ENCODE data around the gene KLHL33. TPM values are rescaled to one million over a fixed set of nuclear protein-coding genes. Genes with fewer than 3 reads are reported as not detected.

KLHL33 gene
- total and polyA plus RNA-seq, 2 experiments from 2014 or later, result 0.05 TPM; not detected in 1

DNA sequence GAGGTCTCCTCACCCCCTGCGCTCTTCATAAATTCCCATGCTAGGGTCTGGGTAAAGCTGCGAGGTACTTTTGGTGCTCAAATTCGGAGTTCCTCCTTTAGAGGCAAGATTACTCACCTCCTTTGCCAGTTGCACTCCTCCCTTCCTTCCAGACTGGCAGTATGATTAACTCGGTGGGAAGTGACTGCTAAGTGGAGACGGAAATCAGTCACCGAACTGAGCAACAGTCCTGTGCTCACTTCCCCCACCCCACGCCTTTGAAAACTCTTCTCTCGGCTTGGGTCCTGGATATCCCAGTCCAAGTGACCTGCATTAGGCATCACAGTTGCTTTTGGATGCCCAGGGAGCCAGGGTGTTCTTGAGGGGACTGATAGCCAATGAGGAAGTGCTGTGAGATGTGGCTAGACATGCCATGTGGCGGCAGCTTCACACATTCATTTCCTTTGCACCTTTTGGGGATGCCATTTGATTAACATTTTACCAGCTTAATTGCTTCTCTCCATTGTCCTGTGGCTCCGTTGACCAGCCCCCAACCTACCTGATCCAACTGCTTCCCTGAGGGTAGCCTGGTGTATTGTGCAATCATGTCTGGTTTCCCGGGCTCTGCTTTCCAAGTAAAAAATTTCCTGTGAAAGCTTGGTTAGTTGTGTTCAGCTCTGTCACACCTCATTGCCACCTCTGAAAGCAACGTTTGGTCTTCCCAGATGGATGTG lies 34.1 kb upstream of the KLHL33 start:
- Histone ChIP-seq H3K79me2 (peaks cover 33% of the 10 kb centered on the region), H3K4me1 (ENCODE audit: insufficient read depth) (peaks cover 9% of the 10 kb centered on the region)
- peak; percentile 46 for DNase-seq (ENCODE audit: low spot score)

DNA sequence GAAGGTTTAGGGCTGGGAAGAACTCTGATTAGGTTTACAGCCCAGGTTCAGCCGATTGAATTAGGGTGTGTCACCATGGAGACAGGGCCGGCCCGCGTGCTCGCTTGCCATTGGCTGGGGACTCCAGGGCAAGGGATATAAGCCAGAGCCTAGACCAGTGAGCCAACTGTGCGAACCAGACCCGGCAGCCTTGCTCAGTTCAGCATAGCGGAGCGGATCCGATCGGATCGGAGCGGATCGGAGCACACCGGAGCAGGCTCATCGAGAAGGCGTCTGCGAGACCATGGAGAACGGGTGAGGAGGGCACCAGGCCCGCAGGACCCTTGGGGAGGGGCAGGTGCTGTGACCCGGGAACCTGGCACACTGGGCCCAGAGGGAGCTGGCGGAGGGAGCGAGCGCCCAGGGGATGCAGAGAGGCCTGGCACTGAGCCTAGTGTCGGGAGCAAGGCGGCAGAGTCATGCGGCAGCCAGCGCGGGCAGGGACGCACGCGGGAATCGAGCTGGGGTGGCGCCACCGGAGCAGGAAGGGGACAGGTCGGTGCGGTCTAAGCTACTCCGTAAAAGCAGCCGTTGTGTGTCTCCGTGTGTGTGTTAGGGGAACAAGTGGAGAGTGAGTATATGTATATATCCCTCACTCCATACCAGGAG lies 33.4 kb upstream of the KLHL33 start, which contains the start of gene PNP:
TSS of gene PNP (plus strand) at position 165 of the 648 bp plus-strand sequence. CDS start at position 284, 119 bp downstream.
- peaks cover 9% of the 10 kb centered on the region for H3K4me1 ChIP-seq (ENCODE audit: insufficient read depth)
- WGBS (ENCODE audit: low lambda C conversion rate, missing lambda C conversion rate), result 2% methylated on average over 39 of the region's 40 CpGs
- H3K79me2 ChIP-seq, result peaks cover 31% of the 10 kb centered on the region

More for the DNA sequence above, 34.1 kb upstream of the KLHL33 start:
- Histone ChIP-seq H3K27ac (peak overlapping the region; percentile 89), H3K36me3 (replicated peaks; ENCODE audit: insufficient read depth, low read depth) (no peaks in the 10 kb centered on the region), H3K9me3 (ENCODE audit: low read depth) (no peaks in the 10 kb centered on the region), H2AFZ (peak overlapping the region; percentile 55), H3K4me2 (peak overlapping the region; percentile 94), H3K4me3 (peak overlapping the region; percentile 65), H3K27me3 (no peaks in the 10 kb centered on the region), H3K9me2 (replicated peaks; ENCODE audit: insufficient read depth) (no peaks in the 10 kb centered on the region), H4K20me1 (ENCODE audit: insufficient read depth, poor library complexity, severe bottlenecking) (no peaks in the 10 kb centered on the region)
- WGBS (ENCODE audit: low lambda C conversion rate, missing lambda C conversion rate), result under 1% methylated on average over 12 of the region's 12 CpGs
- TF ChIP-seq, protein P1, sequence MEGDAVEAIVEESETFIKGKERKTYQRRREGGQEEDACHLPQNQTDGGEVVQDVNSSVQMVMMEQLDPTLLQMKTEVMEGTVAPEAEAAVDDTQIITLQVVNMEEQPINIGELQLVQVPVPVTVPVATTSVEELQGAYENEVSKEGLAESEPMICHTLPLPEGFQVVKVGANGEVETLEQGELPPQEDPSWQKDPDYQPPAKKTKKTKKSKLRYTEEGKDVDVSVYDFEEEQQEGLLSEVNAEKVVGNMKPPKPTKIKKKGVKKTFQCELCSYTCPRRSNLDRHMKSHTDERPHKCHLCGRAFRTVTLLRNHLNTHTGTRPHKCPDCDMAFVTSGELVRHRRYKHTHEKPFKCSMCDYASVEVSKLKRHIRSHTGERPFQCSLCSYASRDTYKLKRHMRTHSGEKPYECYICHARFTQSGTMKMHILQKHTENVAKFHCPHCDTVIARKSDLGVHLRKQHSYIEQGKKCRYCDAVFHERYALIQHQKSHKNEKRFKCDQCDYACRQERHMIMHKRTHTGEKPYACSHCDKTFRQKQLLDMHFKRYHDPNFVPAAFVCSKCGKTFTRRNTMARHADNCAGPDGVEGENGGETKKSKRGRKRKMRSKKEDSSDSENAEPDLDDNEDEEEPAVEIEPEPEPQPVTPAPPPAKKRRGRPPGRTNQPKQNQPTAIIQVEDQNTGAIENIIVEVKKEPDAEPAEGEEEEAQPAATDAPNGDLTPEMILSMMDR (IDR thresholded peaks at IDR 0.05; ENCODE audit: poor library complexity), result no peak
- no peak for TF ChIP-seq EZH2 (IDR thresholded peaks at IDR 0.05; ENCODE audit: borderline replicate concordance)

DNA sequence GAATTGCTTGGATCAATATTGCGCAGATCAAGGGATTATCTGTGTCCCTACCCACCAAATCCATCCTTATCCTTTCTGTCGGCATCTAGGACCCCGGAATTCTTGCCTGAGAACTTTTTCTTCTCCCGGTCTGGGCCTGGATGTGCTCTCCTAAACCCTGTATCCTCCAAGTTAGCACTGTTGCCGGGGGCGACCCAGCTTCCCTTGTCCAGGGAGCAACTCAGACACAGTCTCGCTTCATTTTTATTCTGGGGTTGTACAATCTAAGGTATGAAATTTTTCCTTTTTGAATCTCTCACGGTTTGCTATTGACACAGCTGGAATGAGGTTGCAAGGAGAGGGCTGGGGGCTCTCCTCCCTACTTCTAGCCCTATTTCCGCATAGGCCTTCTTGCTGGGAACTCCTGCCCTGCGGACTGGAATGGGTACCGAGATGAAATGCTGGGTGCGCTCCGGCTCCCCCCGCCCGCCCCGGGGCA lies 32.8 kb upstream of the KLHL33 start:
- Histone ChIP-seq H2AFZ (peak overlapping the region; percentile 55), H3K4me2 (peak overlapping the region; percentile 94), H3K9me3 (ENCODE audit: low read depth) (no peaks in the 10 kb centered on the region), H3K36me3 (replicated peaks; ENCODE audit: insufficient read depth, low read depth) (no peaks in the 10 kb centered on the region), H3K9me2 (replicated peaks; ENCODE audit: insufficient read depth) (no peaks in the 10 kb centered on the region), H3K4me3 (peak overlapping the region; percentile 65), H3K79me2 (peaks cover 26% of the 10 kb centered on the region), H3K27ac (peak overlapping the region; percentile 89), H4K20me1 (ENCODE audit: insufficient read depth, poor library complexity, severe bottlenecking) (no peaks in the 10 kb centered on the region), H3K4me1 (ENCODE audit: insufficient read depth) (peaks cover 9% of the 10 kb centered on the region), H3K27me3 (no peaks in the 10 kb centered on the region)
- TF ChIP-seq EZH2 (IDR thresholded peaks at IDR 0.05; ENCODE audit: borderline replicate concordance) (no peak), EZH2phosphoT487 (IDR thresholded peaks at IDR 0.05; ENCODE audit: low read depth, severe bottlenecking, unreplicated experiment) (no peak)
- TF ChIP-seq, protein P1 (IDR thresholded peaks at IDR 0.05; ENCODE audit: poor library complexity), result no peak
- DNase-seq (ENCODE audit: low spot score), result peak; percentile 16
- 34% methylated on average over 16 of the region's 16 CpGs for WGBS (ENCODE audit: low lambda C conversion rate, missing lambda C conversion rate)

More for the DNA sequence above, 33.4 kb upstream of the KLHL33 start, which contains the start of gene PNP:
- H4K20me1 ChIP-seq (ENCODE audit: insufficient read depth, poor library complexity, severe bottlenecking), result no peaks in the 10 kb centered on the region
- H3K27me3 ChIP-seq, result no peaks in the 10 kb centered on the region
- peak within 1 kb of the TSS; percentile 89 for H3K27ac ChIP-seq
- peak; percentile 90 for DNase-seq (ENCODE audit: low spot score)
- peak within 1 kb of the TSS; percentile 65 for H3K4me3 ChIP-seq
- no peaks in the 10 kb centered on the region for H3K9me2 ChIP-seq (replicated peaks; ENCODE audit: insufficient read depth)
- H3K4me2 ChIP-seq, result peak within 1 kb of the TSS; percentile 94
- TF ChIP-seq, protein P1 (IDR thresholded peaks at IDR 0.05; ENCODE audit: poor library complexity), result no peak
- TF ChIP-seq EZH2 (IDR thresholded peaks at IDR 0.05; ENCODE audit: borderline replicate concordance) (no peak), EZH2phosphoT487 (IDR thresholded peaks at IDR 0.05; ENCODE audit: low read depth, severe bottlenecking, unreplicated experiment) (no peak)
- no peaks in the 10 kb centered on the region for H3K36me3 ChIP-seq (replicated peaks; ENCODE audit: insufficient read depth, low read depth)
- no peaks in the 10 kb centered on the region for H3K9me3 ChIP-seq (ENCODE audit: low read depth)
- peak within 1 kb of the TSS; percentile 55 for H2AFZ ChIP-seq

Measured in hepatocyte (in vitro differentiated cells).